ENCODE data around the gene STPG3.
A peak's percentile ranks its signal among the peaks of the same experiment; 100 is the strongest.

The STPG3 gene

DNA sequence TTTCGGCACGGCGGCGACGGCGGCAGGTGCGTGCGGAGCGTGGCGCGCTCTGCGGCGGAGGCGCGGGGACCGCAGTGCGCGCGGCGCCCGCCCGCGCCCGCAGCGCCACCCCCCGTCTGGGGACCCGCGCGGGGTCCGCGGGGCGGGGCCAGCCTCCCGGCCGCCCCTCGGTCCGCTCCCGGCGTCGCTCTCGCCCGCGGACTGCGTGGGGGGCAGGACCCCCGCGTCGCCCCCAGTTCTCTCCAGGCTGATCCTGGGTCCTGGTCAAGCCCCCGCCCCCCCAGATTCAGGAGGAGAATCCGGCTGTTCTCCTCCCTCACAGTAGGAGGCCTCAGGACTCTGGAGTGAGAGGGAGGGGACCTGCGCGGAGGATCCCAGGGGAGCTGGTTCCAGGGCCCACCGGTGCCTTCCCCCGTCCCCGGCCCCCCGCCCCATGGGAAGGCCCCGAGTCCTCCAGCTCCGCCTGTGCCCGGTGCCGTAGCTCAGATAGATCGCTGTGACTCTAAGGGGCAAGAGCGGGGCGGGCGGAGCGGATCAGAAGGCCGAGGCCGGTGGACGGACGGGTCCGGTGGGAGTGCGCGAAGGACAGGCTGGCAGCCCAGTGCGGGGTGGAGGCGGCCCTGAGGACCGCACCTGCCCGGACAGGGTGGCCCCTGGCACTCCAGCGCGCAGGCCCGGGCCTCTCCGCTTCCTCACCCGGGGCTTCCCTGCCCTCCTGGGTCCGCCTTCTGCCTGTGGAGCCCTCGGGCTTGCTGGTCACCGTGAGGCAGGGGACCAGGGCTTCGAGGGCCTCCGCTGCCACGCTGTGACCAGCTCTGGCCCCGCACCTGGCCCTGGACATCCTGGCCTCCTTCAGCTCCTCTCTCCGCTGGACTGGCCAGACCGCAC is 28.7 kb upstream of the STPG3 start, which contains the start of gene RNF208:
Gene RNF208 (minus strand): TSS at position 51 of the 888 bp plus-strand sequence. CDS start 1,028 bp downstream, outside the sequence.
- DNase-seq (ENCODE audit: low read depth in 2 of 2): no peak

DNA sequence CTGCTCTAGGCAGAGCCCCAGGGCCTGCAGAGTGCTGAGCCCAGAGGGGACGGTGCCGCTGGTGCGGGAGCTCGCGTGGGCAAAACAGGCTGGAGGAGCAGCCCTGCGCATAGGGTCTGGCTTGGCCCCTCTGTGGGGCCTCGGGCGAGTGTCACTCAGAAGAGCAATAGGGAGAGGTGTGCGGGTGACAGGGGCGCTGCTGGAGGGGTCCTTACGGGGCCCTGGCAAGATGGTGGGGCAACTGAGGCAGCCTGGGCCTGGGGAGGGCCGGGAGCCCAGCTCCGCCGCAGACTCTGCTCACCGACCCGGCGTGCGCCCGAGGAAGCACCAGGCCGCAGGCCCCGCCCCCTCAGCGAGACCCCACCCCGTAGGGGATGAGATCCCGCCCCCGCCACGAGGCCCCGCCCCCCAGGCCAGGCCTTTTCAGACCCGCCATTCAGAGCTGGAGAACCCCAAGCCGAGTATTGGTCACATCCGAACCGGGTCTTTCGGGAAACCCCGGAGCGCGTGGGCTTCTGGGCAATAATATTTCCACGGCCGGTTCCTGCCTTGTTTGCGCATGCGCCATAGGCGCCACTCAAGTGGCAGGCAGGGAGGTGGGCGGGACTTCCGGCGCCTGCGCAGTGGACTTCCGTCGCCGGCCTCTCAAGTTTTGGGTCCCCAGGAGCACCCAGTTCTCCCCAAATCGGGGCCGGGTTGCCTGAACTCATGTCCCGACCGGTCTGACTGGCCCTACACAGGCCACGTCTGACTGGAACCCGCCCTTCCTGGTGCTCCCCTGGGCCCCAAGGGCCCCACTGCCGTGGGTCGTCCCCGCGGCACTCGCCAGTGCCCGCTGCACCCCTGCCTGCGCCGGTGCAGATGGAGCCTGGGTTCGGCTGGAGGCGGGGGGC is 27.8 kb upstream of the STPG3 start:
- peak; percentile 97 for DNase-seq (ENCODE audit: low read depth in 2 of 2)

GRCh38 chr9:137224830-137225694 is 26.0 kb upstream of the STPG3 start, which contains the start of gene CYSRT1:
Gene CYSRT1 (plus strand): TSS chr9:137225174. CDS start chr9:137225622, 448 bp downstream.
- DNase-seq (ENCODE audit: low read depth in 2 of 2): no peak

GRCh38 chr9:137225699-137226331 is 25.3 kb upstream of the STPG3 start:
- no peak for DNase-seq (ENCODE audit: low read depth in 2 of 2)

DNA sequence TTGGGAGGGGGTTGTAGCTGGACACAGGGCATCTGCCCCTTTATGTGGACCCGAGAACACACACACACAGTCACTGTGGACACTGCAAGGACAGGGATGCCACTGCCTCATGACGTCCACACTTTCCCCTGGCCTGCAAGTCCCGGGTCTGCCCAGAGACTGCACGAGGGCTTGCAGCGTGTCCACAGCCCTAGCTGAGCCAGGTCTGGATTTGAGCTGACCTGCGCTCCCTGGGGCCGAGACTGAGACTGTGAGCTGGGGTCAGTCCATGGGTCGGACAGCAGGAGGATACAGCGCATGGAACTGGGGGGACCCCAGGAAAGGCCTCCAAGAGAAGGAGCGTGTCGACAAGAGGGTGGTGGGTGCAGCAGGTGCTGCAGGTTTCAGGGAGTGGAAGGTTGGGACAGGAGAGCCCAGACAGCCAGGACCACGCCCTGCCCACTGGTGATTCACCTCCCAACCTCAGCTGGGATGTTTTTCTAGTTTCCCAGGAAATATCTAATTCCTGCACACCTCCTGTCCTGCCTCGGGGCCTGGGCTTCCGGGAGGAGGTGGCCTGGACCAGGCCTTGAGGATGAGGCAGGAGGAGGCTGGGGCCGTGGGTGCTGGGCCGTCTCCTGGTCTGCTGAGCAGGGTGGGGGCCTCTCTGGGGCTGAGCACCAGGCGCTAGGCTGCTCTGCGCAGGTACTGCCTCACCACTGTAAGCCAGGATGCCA is 24.6 kb upstream of the STPG3 start:
- no peak for DNase-seq (ENCODE audit: low read depth in 2 of 2)

- peak; percentile 64 to 69 for DNase-seq (ENCODE audit: low read depth in 2 of 2)
These were observed 23.8 kb upstream of the STPG3 start, which contains the start of gene RNF224 for GRCh38 chr9:137227054-137227852. Gene RNF224 (plus strand): TSS chr9:137227502. CDS start chr9:137228336, 834 bp downstream.

DNA sequence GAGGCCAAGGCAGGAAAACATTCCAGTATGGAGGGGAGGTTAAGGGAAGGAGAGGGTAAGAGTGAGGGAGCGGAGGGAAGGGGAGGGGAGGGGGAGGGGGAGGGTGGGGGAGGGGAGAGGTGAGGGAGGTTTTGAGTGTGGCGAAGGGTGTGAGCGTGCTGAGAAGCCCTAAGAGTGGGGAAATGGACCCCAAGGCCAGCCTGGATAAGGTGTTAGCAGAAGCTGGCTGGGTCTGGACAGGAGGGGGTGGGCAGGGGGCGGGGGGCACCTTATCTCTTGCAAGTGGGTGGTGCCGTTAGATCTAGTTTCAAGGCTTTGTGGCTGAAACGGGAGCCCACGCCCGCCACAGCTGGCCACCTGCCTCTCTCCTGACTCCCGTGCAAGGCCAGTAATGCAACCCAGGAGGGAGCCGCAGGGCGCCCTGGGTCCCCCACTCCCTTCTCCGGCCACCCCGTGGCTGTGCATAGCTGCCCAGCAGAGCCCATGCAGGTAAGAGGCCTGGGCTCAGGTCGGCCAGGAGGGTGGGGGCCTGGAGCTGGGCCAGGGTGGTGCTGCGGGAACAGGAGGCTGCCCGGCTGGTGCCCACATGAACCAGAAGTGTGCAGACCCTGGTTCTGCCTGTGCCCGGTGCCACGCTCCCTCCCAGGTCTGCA is 23.1 kb upstream of the STPG3 start:
- DNase-seq (ENCODE audit: low read depth in 2 of 2): no peak

GRCh38 chr9:137228506-137228967 is 22.5 kb upstream of the STPG3 start:
- DNase-seq (ENCODE audit: low read depth in 2 of 2): no peak

DNA sequence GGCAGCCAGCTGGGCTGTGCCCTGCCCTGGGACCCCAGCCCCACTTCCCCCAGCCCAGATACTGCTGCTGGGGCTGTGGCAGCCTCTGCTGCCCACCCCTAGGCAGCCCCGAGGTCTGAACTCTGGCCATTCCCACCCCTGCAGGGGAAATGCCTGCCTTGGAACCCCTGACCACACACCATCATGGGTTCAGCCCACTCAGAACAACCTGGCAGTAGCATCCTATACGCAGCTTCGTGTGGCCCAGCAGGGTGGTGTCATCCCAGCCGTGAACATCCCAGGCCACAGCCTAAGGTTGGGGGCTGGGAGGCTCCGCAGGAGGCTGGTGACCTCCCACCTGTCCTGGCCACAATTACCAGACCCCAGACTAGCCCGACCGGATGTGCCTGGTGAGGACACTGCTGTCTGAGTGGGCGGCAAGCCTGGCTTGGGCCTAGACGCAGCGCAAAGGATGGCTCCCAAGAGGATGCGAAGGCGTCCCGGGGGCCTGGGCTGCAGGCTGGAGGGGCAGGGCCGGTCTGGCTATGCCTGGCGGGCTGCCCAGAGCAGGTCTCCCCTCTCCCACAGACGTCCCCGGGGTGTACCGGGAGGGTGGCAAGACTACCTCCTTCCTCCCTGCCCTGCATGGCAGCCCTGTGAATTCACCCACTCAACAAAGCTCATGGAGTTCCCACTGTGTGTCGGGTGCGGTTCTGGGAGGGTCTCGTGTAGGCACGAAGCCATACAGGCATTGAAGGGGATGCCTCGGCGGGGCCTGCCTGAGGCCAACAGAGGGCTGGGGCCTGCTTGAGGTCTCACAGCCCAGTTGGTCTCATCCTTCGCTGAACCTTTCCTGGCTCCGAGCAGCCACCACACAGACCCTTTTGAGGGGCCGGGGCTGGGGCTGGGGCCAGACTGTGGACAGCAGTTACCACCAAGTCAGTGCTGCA is 21.9 kb upstream of the STPG3 start:
- DNase-seq (ENCODE audit: low read depth in 2 of 2): no peak

DNA sequence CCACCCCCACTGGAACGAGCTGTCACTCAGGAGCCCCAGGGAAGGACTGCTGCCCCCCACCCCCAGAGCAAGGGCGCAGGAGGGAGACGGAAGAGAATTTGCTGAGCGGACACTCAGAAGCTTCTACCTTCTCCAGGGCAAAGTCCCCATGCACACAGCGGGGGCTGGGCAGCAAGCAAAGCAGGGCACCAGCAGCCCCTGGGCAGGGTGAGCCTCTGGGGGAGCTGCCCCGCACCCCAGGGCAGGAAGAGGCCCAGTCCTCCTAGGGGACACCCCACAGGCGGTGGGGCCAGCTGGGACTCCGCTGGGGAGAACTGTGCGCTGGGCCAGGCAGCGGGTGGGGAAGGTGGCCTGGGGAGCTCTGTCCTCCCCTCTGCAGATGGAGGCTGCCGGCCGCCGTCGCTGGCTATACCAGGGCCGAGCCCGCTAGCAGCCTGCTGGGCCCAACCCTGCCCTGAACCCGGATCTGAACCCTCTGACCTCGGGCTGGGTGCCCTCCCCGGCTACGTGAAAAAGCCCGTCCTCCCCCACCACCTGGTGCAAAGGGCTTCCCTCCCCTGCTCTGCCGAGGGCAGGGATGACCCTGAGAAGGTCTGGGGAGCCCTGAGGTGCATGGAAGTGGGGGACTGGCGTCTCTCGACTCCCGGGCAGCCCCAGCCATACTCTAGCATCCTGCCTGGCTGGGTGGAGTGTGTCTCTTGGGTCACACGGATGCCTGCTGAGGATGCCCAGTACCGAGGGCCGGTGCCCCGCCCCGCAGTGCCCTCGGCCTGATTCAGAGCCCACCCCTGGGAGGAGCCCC is 21.0 kb upstream of the STPG3 start:
- DNase-seq (ENCODE audit: low read depth in 2 of 2): no peak

DNA sequence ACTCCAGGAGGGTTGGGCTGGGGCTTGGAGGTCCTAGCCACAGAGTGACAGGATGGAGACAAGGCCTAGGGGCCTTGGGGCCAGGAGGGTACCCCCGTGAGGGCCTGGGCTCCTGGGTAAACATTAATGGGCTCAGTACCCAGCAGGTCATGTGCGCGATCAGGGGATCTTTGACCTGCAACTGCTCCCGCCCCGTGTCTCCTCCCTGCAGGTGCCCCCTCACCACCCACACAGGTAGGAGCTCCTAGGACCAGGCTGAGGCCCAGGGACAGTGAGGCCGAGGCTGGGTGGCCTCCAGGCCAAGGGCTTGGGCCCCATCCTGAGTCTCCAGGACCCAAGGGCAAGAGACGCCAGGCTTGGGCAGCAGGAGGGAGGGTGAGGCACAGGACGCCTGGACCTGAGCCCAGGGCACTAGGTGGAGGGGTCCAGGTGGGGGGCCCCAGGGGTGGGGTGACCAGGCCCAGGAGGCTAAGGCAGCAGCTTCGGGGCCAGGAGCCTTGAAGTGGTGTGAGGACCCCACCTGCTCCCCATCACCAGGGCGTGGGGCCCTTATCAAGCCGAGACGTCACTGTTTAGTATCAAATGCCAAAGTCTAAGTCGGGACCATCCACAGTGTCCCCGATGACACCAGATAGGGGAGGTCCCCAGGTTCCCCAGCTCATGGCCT is 20.2 kb upstream of the STPG3 start, which contains the start of gene SLC34A3:
Gene SLC34A3 (plus strand): TSS at position 197 of the 667 bp plus-strand sequence. CDS start 802 bp downstream, outside the sequence.
- no peak for DNase-seq (ENCODE audit: low read depth in 2 of 2)

- DNase-seq (ENCODE audit: low read depth in 2 of 2): no peak
These were observed 19.6 kb upstream of the STPG3 start for GRCh38 chr9:137231372-137232039.

DNA sequence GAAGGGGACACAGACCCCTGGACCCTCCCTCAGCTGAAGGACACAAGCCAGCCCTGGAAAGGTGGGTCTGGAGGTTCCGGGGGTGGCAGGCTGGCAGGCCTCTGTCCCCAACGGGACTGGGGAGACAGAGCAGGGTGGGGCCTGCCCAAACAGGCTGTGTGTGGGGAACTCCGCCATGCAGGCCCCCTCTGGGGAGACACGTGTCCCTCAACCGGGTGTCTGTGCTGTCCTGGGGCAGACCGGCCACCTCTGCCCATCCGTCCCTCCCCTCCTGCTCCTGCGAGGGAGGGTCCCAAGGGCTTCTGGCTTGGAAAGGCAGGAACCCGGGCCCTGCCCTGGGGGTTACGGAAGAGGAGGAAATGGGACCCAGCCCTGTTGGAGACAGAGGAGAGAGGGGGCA is 19.0 kb upstream of the STPG3 start:
- no peak for DNase-seq (ENCODE audit: low read depth in 2 of 2)

GRCh38 chr9:137232510-137232909 is 18.6 kb upstream of the STPG3 start:
- DNase-seq (ENCODE audit: low read depth in 2 of 2): no peak

Measured in activated CD8-positive, alpha-beta memory T cell treated with anti-CD3 and anti-CD28 coated beads for 4 hours (primary cell).